ENCODE results near the gene OR4B1. TPM values are rescaled to one million over a fixed set of nuclear protein-coding genes. Genes with fewer than 3 reads are reported as not detected.

Gene OR4B1
- total and polyA plus RNA-seq, 2 of the 8 experiments (the other 6 are each of a cell fraction or from before 2014, with no cell fraction given): not detected

DNA sequence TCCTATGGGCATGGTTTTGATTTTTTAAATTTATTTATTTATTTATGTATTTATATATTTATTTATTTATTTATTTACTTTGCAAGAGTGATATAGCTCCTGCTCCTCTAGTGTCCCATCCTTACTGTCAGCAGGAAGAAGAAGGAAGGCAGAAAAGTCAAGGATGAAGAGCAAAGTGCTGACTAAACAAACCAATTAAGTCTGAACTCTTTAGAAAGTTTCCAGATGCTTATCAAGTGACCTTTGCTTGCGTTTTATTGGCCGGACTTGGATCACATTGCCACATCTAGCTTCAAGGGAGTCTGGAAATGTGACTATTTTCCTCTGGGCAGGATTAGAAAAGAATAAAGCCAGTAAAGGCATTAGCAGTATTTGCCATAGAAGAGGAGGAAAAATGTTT is 8.7 kb upstream of the OR4B1 start:
- H2BK12ac ChIP-seq (ENCODE audit: low read depth, low read length): no peak overlapping the region
- no peak overlapping the region for H3K18ac ChIP-seq (ENCODE audit: extremely low read depth, low read length)
- H3K4me3 ChIP-seq (ENCODE audit: extremely low read depth in 1 of 4, insufficient read depth in 2 of 4, low read depth in 3 of 4, low read length in 4 of 4): no peak overlapping the region
- H2BK20ac ChIP-seq (ENCODE audit: low read length): no peak overlapping the region
- peaks cover 51 to 53% of the 10 kb centered on the region in 2 experiments for H3K9me3 ChIP-seq (ENCODE audit: insufficient read depth in 2 of 2, low read depth in 1 of 2, low read length in 1 of 2)
- no peak overlapping the region for H3K4ac ChIP-seq (replicated peaks; ENCODE audit: insufficient read length, low read depth, low read length)
- H2BK15ac ChIP-seq (ENCODE audit: low read length): no peak overlapping the region
- H4K91ac ChIP-seq (replicated peaks; ENCODE audit: insufficient read length, low read length): no peak overlapping the region
- ChIA-PET POLR2A (ENCODE audit: partially characterized antibody) (no interaction called here), CTCF (ENCODE audit: partially characterized antibody) (interaction anchor here (1.2 kb wide), 1 partner anchor 9 kb away, joined by 4 read pairs; no protein-coding TSS in a partner anchor)
- H4K5ac ChIP-seq (ENCODE audit: insufficient read length, low read depth, low read length): no peak overlapping the region
- H3K27me3 ChIP-seq (replicated peaks in 1 of 4; ENCODE audit: control insufficient read depth in 3 of 4, extremely low read depth in 1 of 4, insufficient read depth in 3 of 4, low read length in 3 of 4): no peaks in the 10 kb centered on the region
- H2BK120ac ChIP-seq (replicated peaks; ENCODE audit: low read depth, low read length): no peak overlapping the region
- no peak overlapping the region for H2AFZ ChIP-seq (ENCODE audit: low read length)
- no peak overlapping the region for H3K56ac ChIP-seq (replicated peaks; ENCODE audit: insufficient read length, low read depth, low read length)
- H3K23me2 ChIP-seq (ENCODE audit: low read depth, low read length): no peaks in the 10 kb centered on the region
- no peak overlapping the region for H3K27ac ChIP-seq (ENCODE audit: low read depth, low read length)
- DNase-seq (ENCODE audit: low read depth in 1 of 2, low spot score in 2 of 2) (no peak), FAIRE-seq (no peak)
- H3K9ac ChIP-seq (replicated peaks in 1 of 4; ENCODE audit: extremely low read depth in 1 of 4, low read depth in 3 of 4, low read length in 3 of 4): no peak overlapping the region
- H3K14ac ChIP-seq (ENCODE audit: insufficient read length): no peak overlapping the region
- no peak overlapping the region for H2BK5ac ChIP-seq (ENCODE audit: low read depth, low read length)
- WGBS, 2 experiments (ENCODE audit: extremely low coverage in 1 of 2, insufficient coverage in 1 of 2, insufficient read length in 1 of 2, insufficient replicate concordance in 2 of 2, low coverage in 1 of 2, low lambda C conversion rate in 2 of 2, missing lambda C conversion rate in 1 of 2): 73% methylated on average over 2 of the region's 2 CpGs; no CpG with 5 or more reads in 1 of the 2 experiments
- H3K79me1 ChIP-seq (ENCODE audit: low read depth, low read length): no peaks in the 10 kb centered on the region
- H3K4me2 ChIP-seq (ENCODE audit: insufficient read depth in 1 of 2, low read depth in 2 of 2, low read length in 2 of 2): no peak overlapping the region
- H3K79me2 ChIP-seq (ENCODE audit: control insufficient read depth in 1 of 2, insufficient read depth in 2 of 2, low read length in 2 of 2): no peaks in the 10 kb centered on the region
- no peak overlapping the region for H4K8ac ChIP-seq (ENCODE audit: extremely low read depth, insufficient read depth, low read length)
- TF ChIP-seq MAFK (IDR thresholded peaks at IDR 0.05; ENCODE audit: low read depth, low read length) (no peak), RAD21 (IDR thresholded peaks at IDR 0.05 in 1 of 2, conservative IDR thresholded peaks at IDR 0.05 in 1 of 2; ENCODE audit: low read depth in 2 of 2, low read length in 2 of 2) (no peak), TAF1 (IDR thresholded peaks at IDR 0.05; ENCODE audit: low read depth, low read length) (no peak), SIRT6 (IDR thresholded peaks at IDR 0.05; ENCODE audit: low read length) (no peak), CEBPB (IDR thresholded peaks at IDR 0.05; ENCODE audit: low read depth, low read length) (no peak), RXRA (IDR thresholded peaks at IDR 0.05; ENCODE audit: insufficient read depth, low read depth, low read length) (no peak), JUND (IDR thresholded peaks at IDR 0.05; ENCODE audit: low read length) (no peak)
- TF ChIP-seq, protein P1, sequence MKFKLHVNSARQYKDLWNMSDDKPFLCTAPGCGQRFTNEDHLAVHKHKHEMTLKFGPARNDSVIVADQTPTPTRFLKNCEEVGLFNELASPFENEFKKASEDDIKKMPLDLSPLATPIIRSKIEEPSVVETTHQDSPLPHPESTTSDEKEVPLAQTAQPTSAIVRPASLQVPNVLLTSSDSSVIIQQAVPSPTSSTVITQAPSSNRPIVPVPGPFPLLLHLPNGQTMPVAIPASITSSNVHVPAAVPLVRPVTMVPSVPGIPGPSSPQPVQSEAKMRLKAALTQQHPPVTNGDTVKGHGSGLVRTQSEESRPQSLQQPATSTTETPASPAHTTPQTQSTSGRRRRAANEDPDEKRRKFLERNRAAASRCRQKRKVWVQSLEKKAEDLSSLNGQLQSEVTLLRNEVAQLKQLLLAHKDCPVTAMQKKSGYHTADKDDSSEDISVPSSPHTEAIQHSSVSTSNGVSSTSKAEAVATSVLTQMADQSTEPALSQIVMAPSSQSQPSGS (IDR thresholded peaks at IDR 0.05; ENCODE audit: low read length): no peak
- H3K4me1 ChIP-seq (replicated peaks in 1 of 4; ENCODE audit: control insufficient read depth in 3 of 4, insufficient read depth in 4 of 4, low read length in 3 of 4): no peaks in the 10 kb centered on the region
- no peaks in the 10 kb centered on the region for H3K36me3 ChIP-seq (ENCODE audit: control insufficient read depth in 2 of 4, insufficient read depth in 4 of 4, low read length in 3 of 4)
- no peaks in the 10 kb centered on the region for H4K20me1 ChIP-seq (replicated peaks in 1 of 2; ENCODE audit: control insufficient read depth in 1 of 2, insufficient read depth in 2 of 2, low read length in 2 of 2)
- H3K23ac ChIP-seq (ENCODE audit: insufficient read length): no peak overlapping the region
- H2AK5ac ChIP-seq (ENCODE audit: low read depth, low read length): no peak overlapping the region
